Smooth muscle cell (in vitro differentiated cells): Measurements from ENCODE around the gene AHR. TPM values are rescaled to one million over a fixed set of nuclear protein-coding genes. Genes with fewer than 3 reads are reported as not detected.

Experiments used
- DNase-seq: peaks from one replicate; lab custom pipeline; 2025; ENCODE audit not compliant: unreplicated experiment; lab: John Stamatoyannopoulos, UW
- H2AFZ ChIP-seq: fragments of 200-600 bp; sonication (generic); 2 replicates; pipeline ENCODE4 v1.6.0; 2016; ENCODE audit warnings: antibody characterized with exemption, low read depth, mild to moderate bottlenecking
- H3F3A ChIP-seq: fragments of 200-600 bp; sonication (generic); 2 replicates; pipeline ENCODE4 v1.6.0; 2017; ENCODE audit warnings: antibody characterized with exemption, low read depth
- H3K27ac ChIP-seq: fragments of 200-600 bp; sonication (generic); 2 replicates; pipeline ENCODE4 v1.5.1; 2016; ENCODE audit warnings: low read depth, mild to moderate bottlenecking
- H3K27me3 ChIP-seq: fragments of 200-600 bp; sonication (generic); 2 replicates; pipeline ENCODE4 v1.6.1; 2016; ENCODE audit warnings: low read depth, mild to moderate bottlenecking
- H3K36me3 ChIP-seq: fragments of 200-600 bp; sonication (generic); 2 replicates; pipeline ENCODE4 v1.5.1; 2016; ENCODE audit warnings: low read depth
- H3K4me1 ChIP-seq: fragments of 200-600 bp; sonication (generic); 2 replicates; pipeline ENCODE4 v1.5.1; 2016; ENCODE audit warnings: low read depth
- H3K4me2 ChIP-seq: fragments of 200-600 bp; sonication (generic); 2 replicates; pipeline ENCODE4 v1.6.0; 2016; ENCODE audit warnings: mild to moderate bottlenecking
- H3K4me3 ChIP-seq: fragments of 200-600 bp; sonication (generic); 2 replicates; pipeline ENCODE4 v1.5.1; 2016; ENCODE audit warnings: mild to moderate bottlenecking
- H3K79me2 ChIP-seq: fragments of 200-600 bp; sonication (generic); 2 replicates; pipeline ENCODE4 v1.6.0; 2016; ENCODE audit warnings: low read depth, mild to moderate bottlenecking
- H3K9ac ChIP-seq: fragments of 200-600 bp; sonication (generic); 2 replicates; pipeline ENCODE4 v1.6.0; 2016; ENCODE audit warnings: low read depth
- H3K9me3 ChIP-seq: fragments of 200-600 bp; sonication (generic); replicated peaks from 2 replicates; pipeline ENCODE4 v1.5.1; 2016; ENCODE audit warnings: low read depth
- H4K20me1 ChIP-seq: fragments of 200-600 bp; sonication (generic); 2 replicates; pipeline ENCODE4 v1.6.0; 2016; ENCODE audit warnings: low read depth
- CTCF ChIP-seq: fragments of 200-600 bp; sonication (generic); IDR thresholded peaks from 2 replicates; pipeline ENCODE4 v1.5.1; 2017; ENCODE audit warnings: borderline replicate concordance, mild to moderate bottlenecking, antibody characterized with exemption; ENCODE audit not compliant: insufficient read depth, poor library complexity, severe bottlenecking
- WGBS: methylation state at CpG from one replicate; pipeline ENCODE4 v1.1.7; 2016; ENCODE audit warnings: low lambda C conversion rate; 5-methylcytosine and 5-hydroxymethylcytosine counted together
- polyA plus RNA-seq: library from polyadenylated mRNA; unstranded; fragments of >200 nt; fragmentation: Nextera tagmentation; extraction: Ambion mirVana; gene quantifications from 2 replicates; pipeline ENCODE4 v1.2.1, GENCODE V29; 2016
- total RNA-seq: library from RNA; depleted of rRNA; stranded (reverse); fragments of >200 nt; gene quantifications from 2 replicates; pipeline ENCODE4 v1.2.3, GENCODE V29; 2014

Gene AHR
- total and polyA plus RNA-seq, 2 experiments from 2014 or later: 25.7 to 174 TPM

GRCh38 chr7:17374157-17374556, 75.7 kb downstream of the AHR start:
- Histone ChIP-seq H3K79me2 (no peaks in the 10 kb centered on the region), H3K27ac (no peak overlapping the region), H3K4me1 (peaks cover 26% of the 10 kb centered on the region), H3K4me3 (no peak overlapping the region), H4K20me1 (no peaks in the 10 kb centered on the region), H3K27me3 (no peaks in the 10 kb centered on the region), H3K9me3 (no peaks in the 10 kb centered on the region), H2AFZ (no peak overlapping the region), H3K36me3 (no peaks in the 10 kb centered on the region), H3F3A (no peaks in the 10 kb centered on the region), H3K9ac (no peak overlapping the region), H3K4me2 (no peak overlapping the region)
- 99% methylated on average over 4 of the region's 4 CpGs for WGBS
- TF ChIP-seq CTCF: no peak
- DNase-seq: no peak

GRCh38 chr7:17374654-17375053, 76.2 kb downstream of the AHR start:
- no peak overlapping the region for H3K9ac ChIP-seq

GRCh38 chr7:17376595-17376994, 78.1 kb downstream of the AHR start:
- Histone ChIP-seq H3K4me2 (no peak overlapping the region), H3K79me2 (no peaks in the 10 kb centered on the region), H2AFZ (no peak overlapping the region), H3K9ac (no peak overlapping the region), H3K9me3 (no peaks in the 10 kb centered on the region), H4K20me1 (no peaks in the 10 kb centered on the region), H3K27me3 (no peaks in the 10 kb centered on the region), H3K36me3 (no peaks in the 10 kb centered on the region), H3K27ac (no peak overlapping the region), H3K4me3 (no peak overlapping the region), H3F3A (no peaks in the 10 kb centered on the region), H3K4me1 (peaks cover 10% of the 10 kb centered on the region)
- no peak for TF ChIP-seq CTCF
- no peak for DNase-seq
- WGBS: 81% methylated on average over 1 of the region's 1 CpG

More at GRCh38 chr7:17374654-17375053, 76.2 kb downstream of the AHR start:
- Histone ChIP-seq H4K20me1 (no peaks in the 10 kb centered on the region), H3K4me2 (no peak overlapping the region), H3K9me3 (no peaks in the 10 kb centered on the region), H3F3A (no peaks in the 10 kb centered on the region), H3K27me3 (no peaks in the 10 kb centered on the region), H2AFZ (no peak overlapping the region), H3K4me3 (no peak overlapping the region), H3K79me2 (no peaks in the 10 kb centered on the region), H3K36me3 (no peaks in the 10 kb centered on the region), H3K27ac (no peak overlapping the region), H3K4me1 (peaks cover 22% of the 10 kb centered on the region)
- WGBS: 88% methylated on average over 5 of the region's 5 CpGs
- no peak for DNase-seq
- no peak for TF ChIP-seq CTCF
